Activated CD4-positive, alpha-beta T cell treated with anti-CD3 and anti-CD28 coated beads, Interleukin-2, amount 50 U/mL, for 16 hours (primary cell): ENCODE measurements around the gene CADM4.
"Not testable (repeated sequence)": the region's sequence is repeated elsewhere in the genome, so short reads cannot be mapped to it uniquely, and the experiment has no call there.

Experiments used
- DNase-seq: peaks from one replicate; pipeline ENCODE4 v3.0.0-alpha.2; 2020

Gene CADM4

GRCh38 chr19:43639519-43640423 lies at the start of gene CADM4:
CADM4 (minus strand) TSS chr19:43639850; CDS start chr19:43639790, 60 bp downstream.
- peak; percentile 15 for DNase-seq

GRCh38 chr19:43688059-43688701 lies 48.5 kb upstream of the CADM4 start:
- DNase-seq, result no peak

- DNase-seq, result no peak
Measured at GRCh38 chr19:43687660-43687997, 48.0 kb upstream of the CADM4 start.

- DNase-seq, result no peak
Measured at GRCh38 chr19:43684326-43684725, 44.7 kb upstream of the CADM4 start.

GRCh38 chr19:43683905-43684304 lies 44.3 kb upstream of the CADM4 start:
- DNase-seq, result no peak

GRCh38 chr19:43682824-43683661 lies 43.4 kb upstream of the CADM4 start:
- DNase-seq, result no peak

GRCh38 chr19:43682269-43682668 lies 42.6 kb upstream of the CADM4 start:
- DNase-seq, result not testable (repeated sequence)

- DNase-seq, result no peak
Measured at GRCh38 chr19:43681821-43682220, 42.2 kb upstream of the CADM4 start.

- no peak for DNase-seq
Measured at GRCh38 chr19:43678512-43679261, 39.0 kb upstream of the CADM4 start.

GRCh38 chr19:43675906-43676305 lies 36.3 kb upstream of the CADM4 start:
- DNase-seq, result no peak

GRCh38 chr19:43675269-43675879 lies 35.7 kb upstream of the CADM4 start:
- peak; percentile 33 for DNase-seq

- no peak for DNase-seq
Measured at GRCh38 chr19:43674596-43674995, 34.9 kb upstream of the CADM4 start.

- DNase-seq, result no peak
Measured at GRCh38 chr19:43674183-43674582, 34.5 kb upstream of the CADM4 start.

- no peak for DNase-seq
Measured at GRCh38 chr19:43673637-43674036, 34.0 kb upstream of the CADM4 start.

GRCh38 chr19:43672061-43672679 lies 32.5 kb upstream of the CADM4 start:
- no peak for DNase-seq

- DNase-seq, result peak; percentile 98
Measured at GRCh38 chr19:43668406-43669109, 28.9 kb upstream of the CADM4 start.

- no peak for DNase-seq
Measured at GRCh38 chr19:43667876-43668405, 28.3 kb upstream of the CADM4 start.

GRCh38 chr19:43667126-43667875 lies 27.7 kb upstream of the CADM4 start:
- DNase-seq, result no peak

- peak; percentile 55 for DNase-seq
Measured at GRCh38 chr19:43664018-43664417, 24.4 kb upstream of the CADM4 start.

GRCh38 chr19:43662487-43662886 lies 22.8 kb upstream of the CADM4 start:
- no peak for DNase-seq
